SKM-1 treated with dmso at 0.1 percent for 144 hours (cell line): ENCODE measurements around the gene ATP2B2.

Experiments
- DNase-seq: peaks from one replicate; lab custom pipeline; 2025; ENCODE audit not compliant: unreplicated experiment; lab: John Stamatoyannopoulos, UW

Gene ATP2B2

DNA sequence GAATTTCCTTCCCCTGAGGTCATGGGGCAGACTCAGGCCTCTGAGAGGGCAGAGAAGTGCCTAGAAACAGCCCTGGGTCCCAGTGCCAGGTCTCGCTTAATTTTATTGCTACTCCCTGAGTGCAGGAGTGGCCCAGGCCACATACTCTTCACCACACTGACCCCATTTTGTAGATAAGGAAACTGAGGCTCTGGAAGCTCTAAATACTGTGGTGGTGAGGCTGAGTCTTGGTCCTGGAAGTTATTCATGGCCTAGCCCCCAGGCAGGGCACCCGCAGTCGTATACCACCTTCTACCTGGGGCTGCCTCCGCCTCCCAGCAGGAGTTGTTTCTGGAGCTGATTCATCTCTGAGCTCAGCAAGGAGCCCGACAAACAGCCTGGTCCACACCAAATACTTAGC is 9.8 kb downstream of the ATP2B2 start:
- DNase-seq = no peak

DNA sequence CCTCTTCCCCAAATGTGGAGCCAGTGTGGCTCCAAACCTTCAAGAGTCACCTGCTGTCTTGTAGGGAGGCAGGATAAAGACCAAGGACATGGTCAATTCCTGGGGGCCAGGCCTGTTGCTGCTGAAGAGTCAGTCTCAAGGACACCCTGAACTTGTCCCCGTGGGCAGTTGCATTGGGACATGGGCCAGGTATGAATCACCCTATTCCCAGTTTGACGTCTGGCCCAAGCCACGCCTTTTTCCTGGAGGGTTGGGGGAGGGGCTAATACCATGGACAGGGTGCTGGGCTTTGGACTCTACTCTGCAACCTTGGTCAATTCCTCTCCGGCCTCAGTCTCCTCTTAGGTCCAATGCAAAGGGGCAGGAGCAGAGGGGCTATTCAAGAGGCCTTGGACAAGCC is 10.4 kb downstream of the ATP2B2 start:
- DNase-seq = no peak

DNA sequence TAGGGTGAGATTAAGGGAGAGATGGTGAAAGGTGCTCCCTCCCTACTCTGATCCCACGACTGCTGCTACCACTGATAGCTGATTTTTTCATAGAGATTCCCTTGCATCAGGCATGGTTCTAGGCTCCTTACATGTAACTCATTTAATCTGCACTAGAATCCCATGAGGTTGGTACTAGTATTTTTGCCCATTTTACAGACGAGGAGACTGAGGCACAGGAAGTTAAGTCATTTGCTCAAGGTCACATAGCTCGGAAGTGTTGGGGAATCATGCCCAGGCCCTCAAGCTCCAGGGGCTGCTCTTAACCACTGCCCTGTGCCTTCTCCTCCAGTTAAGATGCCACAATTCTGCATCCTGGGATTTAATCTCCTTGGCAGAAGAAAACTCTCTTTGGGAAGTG is 11.2 kb downstream of the ATP2B2 start:
- no peak for DNase-seq

DNA sequence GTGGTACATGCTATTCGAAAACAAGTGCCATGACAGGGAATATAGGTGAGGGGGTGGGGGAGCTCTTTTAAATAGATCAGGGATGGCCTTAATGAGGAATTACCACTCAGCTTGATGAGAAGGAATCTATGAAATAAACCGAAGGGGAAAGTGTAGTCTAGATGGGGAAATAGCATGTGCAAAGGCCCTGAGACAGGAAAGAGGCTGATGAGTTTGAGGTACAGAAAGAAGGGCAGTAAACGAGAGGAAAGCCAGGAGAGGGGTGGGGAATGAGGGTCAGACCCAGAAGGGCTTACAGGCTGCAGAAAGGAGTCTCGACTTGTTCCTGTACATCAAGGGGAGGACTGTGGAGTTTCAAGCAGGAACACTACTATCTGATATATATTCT is 12.2 kb downstream of the ATP2B2 start:
- DNase-seq = no peak

DNA sequence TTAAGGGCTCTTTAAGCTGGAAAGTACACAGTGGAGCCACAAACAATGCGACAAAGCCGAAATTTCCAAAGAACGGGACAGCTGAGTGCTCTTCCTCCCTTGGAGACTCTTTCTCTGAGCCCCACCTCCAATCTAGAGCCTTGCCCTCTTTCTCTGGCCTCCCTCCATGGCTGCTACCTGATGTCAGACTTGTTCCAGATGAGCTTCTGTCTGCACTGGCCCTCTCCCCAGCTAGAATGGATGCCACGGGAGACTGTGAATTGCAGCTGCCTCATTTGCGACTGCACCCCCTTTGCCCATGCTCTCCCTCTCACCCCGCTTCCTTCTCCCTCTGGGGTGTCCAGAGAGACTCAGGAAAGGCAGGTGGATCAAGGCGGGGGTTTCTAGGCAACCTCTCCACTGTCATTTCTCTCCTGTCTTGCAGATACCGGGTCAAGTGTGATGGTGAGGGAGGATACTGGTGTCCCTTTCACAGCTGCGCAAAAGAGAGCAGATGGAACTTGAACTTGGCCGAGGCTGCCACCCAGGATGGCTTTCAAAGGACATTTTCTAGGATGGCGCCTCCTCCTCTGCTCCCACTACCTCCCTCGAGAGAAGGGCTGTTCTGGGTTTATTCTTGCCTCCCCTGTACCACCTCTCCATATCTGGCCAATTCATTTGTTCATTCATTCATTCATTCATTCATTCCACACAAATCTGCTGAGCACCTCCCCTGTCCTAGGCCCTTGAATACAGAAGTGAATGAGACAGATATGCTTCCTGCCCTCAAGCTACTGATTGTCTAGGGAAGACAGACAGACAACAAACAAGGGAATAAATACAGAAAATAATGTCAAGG is 12.8 kb downstream of the ATP2B2 start:
- no peak for DNase-seq

DNA sequence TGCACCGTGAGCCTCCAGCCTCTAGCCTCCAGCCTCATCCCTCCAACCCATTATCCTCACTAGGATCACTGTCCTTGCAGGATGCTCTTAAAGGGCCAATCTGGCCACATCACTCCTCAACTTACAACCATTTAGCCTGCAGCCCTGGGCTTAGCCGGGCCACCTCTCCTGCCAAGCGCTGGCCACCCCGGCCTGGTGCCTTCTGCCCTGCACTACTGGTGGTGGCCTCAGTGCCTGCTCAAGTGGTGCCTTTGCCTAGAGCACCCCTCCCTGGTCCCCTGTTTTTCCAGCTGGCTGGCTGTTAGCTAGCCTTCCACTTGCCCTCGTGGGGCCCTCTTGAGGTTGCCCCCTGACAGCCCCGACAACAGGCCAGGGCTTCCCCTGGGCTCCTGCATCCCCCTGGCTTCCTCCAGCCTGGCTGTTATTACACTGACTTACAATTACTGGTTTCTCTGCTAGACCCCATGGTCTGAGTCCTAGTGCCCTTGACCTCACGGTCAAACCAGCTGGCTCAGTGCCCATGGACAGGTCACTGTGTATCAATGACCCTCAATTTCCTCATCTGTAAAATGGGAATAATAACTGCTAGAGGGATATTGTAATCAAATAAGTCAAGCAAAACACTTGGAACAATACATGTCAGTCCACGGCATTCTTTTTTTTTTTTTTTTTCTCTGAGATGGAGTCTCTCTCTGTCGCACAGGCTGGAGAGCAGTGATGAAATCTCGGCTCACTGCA is 15.5 kb downstream of the ATP2B2 start:
- DNase-seq = no peak

DNA sequence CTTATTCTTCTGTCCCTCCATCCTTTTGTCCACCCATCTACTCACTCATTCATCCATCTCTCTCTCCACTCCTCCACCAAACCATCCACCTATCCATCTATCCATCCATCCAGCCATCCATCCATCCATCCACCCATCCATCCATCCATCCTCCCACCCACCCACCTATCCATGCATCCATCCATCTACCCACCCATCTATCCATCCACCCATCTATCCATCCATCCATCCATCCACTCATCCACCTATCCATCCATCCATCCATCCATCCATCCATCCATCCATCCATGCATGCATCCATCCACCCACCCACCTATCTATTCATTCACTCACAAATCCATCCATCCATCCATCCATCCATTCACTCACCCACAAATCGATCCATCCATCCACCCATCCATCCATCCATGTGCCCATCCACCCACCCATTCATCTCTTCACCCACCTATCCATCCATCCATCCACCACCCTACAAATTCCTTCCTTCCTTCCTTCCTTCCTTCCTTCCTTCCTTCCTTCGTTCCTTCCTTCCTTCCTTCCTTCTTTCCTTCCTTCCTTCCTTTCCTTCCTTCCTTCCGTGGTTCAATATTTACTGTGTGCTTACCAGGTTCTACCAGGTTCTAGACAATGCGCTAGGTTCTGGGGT is 17.3 kb downstream of the ATP2B2 start:
- no peak for DNase-seq

DNA sequence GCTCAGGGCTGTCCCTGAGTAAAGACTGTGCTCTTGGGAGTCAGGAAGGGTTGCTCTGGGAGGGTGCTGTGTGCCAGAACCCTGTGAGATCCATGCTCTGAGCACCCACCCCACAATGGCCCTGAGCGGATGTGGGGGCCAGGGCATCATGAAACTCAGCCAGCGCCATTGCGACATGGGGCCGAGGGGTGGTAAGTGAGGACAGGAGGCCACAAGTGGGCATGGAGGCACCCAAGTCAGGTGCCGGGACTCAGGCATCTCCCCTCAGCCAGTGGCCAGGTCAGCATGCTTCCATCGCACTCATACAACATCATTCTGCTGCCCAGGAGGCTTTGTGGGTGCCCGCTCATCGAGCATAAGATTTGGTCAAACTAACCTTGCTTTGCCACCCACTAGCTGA is 19.6 kb downstream of the ATP2B2 start:
- no peak for DNase-seq

DNA sequence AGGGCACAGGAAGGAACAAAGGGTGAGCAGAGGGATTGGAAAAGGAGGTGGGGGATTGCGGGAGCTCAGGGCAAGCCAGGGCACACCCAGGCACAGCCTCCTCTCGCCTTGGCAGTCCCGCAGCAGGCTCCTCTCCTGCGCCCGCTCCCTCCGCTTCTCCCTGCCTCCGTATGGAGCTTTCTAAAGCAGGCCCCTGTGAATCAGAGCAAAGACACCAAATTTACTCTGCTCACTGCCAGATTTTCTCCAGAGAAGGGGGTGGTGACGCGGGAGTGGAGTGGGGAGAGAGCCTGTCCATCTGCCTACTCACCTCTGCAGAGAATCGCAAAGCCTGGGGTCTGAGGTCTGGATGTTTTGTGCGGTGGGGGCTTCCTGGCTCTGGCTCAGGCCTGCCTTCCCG is 20.0 kb downstream of the ATP2B2 start:
- no peak for DNase-seq

DNA sequence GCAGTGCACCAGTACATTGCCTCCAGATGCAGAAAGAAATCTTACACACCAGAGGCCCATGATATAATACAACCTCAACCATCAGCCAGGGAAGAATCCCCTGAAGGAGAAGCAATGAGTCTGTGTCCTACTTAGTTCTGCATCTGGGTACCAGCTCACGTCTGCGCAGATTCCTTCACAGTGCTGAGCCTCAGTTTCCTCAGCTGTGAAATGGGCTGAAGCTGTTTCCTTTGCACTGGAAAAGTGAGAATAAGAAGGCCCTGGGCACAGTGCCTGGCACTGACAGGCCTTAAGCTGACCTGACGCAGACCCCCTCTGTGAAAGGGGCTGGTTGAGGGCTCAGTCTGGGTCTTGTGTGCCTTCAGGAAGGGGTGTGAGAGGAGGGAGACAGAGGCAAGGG is 20.7 kb downstream of the ATP2B2 start:
- DNase-seq = no peak

DNA sequence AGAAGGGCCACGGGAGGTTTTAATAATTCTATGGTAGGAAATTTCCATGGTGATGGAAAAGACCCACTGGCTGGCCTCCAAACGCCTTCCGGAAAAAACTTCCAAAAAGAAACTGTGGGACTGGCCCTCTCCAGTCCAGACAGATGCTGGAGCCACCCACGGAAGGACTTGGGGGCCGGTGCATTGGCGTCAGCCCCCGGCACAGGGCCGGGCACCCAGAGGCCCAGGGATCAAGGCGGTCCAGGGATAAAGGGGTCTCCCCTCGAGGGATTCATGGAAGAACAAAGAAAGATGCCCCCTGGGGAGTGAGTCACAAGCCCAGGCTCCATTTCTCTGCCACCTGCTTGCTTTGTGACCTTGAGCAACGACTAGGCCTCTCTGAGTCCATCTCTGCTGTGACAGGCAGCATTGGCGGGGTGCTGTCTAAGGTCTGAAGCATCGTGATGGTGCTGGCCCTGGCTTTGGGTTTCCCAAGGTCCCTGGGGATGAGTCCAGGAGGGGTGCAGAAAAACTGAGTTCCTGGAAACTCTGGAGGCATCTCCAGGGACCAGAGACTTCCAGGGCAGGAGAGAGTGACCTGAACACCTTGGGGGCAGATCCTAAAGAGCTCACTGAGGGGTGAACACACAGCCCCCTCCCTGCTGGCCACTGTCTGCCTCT is 21.6 kb downstream of the ATP2B2 start:
- DNase-seq = no peak

DNA sequence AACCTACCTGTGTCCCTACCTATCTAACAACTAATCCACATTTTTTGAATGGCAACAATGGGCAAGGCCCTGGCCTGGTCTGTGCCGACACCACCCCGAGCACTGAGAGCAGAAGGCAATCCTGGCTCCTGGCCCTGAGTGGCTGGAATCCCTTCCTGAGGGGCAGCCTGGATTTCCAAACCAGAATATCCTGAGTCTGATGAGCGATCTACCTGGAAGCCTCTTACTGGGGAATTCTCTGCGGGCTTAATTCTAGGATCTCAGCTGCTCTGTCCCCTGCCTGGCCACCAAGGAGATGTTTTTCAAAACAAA is 22.1 kb downstream of the ATP2B2 start:
- no peak for DNase-seq

DNA sequence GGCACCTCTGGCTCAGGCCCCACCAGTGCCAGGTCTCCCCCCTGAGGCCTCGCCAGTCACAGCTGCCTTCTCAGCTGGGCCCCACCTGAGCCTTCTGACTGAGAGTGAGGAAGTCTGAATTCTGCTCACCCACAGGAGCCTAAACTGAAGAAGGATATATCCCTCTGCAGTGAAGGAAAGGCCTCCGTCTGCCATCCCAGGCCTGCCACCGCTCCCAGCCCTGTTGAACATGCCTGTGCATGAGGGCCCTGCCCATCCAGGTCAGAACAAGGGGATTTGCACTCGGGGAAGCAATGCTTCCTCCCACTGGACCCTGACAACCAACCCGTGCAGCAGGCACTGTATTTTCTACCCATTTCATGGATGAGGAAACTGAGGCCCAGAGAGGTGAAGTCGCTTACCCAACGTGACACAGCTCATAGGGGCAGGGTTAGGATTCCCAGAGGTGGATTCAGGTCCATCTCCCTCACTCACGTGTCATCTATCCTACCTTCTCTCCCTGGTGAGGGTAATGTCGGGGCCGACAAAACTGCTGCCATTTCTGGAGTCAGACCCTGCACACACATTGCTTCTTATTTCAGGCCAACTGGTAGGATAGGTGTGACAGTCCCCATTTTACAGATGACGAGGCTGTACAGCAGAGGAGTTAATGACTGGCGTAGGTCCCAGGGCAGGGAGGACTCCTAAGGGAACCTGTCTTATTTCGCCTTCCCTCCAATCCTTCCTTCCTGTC is 22.6 kb downstream of the ATP2B2 start:
- DNase-seq = no peak

DNA sequence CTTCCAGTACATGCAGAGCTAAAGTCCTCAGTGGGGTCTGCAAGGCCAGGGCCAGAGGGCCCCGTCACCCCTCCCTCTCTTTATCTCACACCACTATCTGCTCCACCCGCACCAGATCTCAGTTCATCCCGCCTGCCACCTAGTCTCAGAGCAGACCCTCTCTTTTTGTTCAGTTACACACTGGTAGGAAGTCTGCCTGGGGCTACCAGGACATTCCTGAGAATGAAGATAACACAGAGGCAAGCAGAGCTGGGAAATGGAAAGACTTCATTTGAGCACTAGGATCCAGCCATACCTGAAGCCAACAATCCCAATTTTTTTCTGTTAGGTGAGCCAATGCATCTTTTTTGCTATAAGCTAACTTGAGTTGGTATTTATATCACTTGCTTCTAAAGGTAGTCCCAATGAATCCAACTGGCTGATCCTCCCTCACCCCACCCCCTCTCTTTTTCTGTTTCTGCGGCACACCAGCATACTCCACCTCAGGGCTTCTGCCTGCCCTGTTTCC is 24.5 kb downstream of the ATP2B2 start:
- no peak for DNase-seq

DNA sequence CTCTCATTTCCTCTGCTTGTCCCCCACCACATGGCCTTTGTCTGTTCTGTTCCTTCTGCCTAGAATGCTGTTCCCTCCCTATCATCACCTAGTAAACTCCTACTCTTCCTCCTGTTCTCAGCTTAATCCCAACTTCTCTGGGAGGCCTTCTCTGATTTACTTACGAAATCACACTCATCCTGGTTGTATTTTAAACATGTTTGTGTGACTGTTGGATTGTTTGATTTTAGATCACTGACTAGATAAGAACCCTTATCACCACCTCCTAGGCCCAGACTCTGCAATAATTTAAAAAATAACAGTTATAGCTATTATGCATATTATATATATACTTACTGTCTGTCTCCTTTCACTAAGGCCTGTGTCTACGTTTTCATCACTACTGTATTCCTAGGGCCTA is 26.1 kb downstream of the ATP2B2 start:
- no peak for DNase-seq

DNA sequence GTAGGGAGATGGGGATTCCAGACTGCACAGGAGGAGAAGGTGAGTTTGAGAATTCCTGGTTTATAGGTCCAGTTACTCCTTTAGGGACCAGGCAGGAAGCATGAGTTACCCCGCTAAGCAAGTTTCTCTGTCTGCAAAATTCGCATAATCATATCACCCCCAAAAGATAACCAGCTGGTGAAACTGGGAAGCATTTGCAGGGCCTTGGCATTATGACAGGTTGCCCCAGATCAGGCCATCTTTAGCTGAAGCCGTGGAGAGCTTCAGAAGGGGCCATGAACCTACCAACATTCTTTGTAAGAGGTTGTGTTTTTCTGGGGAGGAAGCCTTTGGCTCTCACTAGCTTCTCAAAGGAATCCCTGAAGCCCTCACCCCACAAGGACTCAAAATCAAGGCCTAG is 29.4 kb downstream of the ATP2B2 start:
- no peak for DNase-seq

DNA sequence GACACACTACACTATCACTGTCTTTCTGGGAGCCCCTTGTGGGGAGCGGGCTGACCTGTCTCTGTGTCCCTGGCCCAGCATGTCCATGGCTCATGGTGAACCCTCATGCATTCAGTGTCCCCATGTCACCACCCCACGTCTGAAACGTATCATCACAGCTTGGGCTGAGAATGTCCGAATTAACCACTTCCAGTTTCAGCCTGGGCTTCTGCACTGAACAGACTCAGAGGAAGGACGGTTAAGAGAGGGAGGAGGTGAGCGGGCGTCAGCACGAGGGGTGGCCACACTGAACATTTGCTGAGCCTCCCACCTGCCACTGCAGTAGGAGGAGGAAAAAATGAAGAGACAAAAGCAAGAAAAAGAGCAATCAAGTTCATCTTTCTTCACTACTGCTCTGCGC is 30.5 kb downstream of the ATP2B2 start:
- DNase-seq = no peak

DNA sequence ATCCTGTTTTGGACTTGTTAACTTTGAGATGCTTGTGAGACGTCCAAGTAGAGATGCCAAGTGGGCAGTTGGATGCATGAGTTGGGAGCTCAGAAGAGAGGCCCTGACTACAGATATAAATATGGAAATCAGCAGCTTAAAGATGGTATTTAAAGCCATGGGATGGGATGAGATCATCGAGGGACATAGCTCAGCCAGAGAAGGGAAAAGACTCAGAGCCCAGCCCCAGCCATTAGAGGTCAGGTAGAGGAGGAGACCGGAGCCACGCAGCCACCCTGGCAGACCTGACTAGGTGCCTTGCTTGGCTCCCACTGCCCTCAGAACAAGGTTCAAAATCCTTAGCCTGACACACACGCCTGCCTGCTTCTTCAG is 31.1 kb downstream of the ATP2B2 start:
- DNase-seq = no peak

DNA sequence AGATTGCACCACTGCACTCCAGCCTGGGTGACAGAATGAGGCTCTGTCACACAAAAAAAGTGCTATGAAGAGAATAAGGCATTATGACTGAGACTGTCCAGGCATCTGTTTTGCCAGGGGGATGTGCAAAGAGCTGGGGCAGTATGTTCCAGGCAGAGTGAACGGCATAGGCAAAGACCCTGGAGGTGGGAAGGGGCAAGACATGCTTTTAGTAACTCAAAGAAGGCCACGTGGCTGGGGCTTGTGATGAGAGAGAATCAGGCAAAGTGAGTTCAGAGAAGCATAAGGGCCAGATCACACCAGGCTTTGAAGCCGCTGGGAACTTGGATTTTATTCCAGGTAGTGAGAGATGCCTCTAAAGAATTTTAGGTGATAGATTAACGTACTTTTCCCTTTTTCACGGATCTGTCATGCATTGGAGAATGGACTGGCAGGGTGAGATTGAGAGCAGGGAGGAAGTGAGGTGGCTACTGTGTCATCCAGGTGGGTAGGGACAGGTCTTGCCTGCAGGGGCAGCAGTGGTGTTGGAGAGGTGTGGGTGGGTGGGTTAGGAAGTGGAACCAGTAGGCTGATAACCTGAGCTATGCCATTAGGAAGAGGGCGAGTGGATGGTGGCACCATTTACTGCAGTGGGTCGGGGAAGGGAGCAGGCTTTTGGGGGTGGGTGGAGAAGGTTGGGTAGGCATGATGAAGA is 31.7 kb downstream of the ATP2B2 start:
- no peak for DNase-seq

DNA sequence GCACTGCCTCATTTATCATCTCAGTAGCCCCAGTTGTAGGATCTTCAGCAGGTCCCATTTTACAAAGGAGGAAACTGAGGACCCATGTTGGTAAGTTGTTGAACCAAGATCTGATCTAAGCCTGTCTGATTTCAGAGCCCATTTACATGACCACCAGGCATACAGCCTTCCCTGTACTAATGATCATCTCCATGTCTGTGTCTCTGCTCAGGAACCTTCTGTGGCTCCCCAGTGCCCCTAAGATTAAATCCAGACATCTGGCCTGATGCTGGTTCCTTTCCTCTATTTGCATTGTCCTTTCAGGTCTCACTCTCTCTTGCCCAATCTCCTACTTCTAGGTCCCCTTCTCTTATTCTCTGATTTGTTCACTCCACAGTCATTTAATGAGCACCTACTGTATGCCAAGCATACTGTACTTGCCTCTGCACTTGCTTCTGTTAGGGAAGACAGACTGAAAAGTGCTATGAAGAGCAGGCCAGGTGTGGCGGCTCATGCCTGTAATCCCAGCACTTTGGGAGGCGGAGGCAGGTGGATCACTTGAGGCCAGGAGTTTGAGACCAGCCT is 32.4 kb downstream of the ATP2B2 start:
- DNase-seq = no peak
